HG03196 (cell line): ENCODE data around the gene USH1C.
A peak's percentile ranks its signal among the peaks of the same experiment; 100 is the strongest.

Experiments
- ATAC-seq: cut with Tn5 transposase; IDR thresholded peaks from one replicate; pipeline ENCODE4 v1.9.1; 2021; ENCODE audit not compliant: unreplicated experiment

USH1C gene

DNA sequence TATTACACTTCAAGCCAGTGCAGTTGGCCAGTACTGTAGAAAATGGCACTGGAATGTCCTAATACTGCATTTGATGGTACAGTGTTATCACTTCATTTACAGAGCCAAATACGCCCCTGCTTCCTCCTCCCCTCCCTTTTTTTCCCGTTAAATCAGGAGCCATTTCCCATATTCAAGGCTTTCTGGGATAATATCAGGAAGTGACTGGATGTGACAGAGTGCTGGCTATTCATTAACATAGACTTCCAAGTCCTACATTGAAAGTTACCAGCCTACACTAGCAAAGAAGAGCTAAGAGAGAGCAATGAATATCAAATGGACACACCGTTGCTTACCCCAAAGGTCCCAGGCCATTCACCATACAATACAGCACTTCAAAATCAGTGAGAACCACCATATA, 35.4 kb downstream of the USH1C start:
- ATAC-seq: no peak

DNA sequence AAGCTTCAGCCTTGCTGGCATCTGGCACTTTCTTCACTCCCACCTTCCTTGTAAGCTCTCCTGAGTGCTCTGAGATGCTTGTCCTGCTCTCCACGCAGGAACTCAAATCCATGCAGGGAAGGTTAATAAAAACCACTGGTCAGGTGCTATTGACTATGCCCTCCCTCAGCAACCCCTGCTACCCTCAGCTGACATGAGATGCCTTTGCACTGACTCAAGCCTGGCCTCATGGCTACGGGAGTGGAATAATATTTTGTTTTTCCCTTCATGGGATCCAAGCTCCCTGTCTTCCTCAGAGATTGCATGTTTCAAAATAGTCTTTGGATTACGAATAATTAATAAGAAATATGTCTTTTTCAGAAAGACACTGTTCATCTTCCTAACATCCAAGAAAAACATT, 35.9 kb downstream of the USH1C start:
- no peak for ATAC-seq

DNA sequence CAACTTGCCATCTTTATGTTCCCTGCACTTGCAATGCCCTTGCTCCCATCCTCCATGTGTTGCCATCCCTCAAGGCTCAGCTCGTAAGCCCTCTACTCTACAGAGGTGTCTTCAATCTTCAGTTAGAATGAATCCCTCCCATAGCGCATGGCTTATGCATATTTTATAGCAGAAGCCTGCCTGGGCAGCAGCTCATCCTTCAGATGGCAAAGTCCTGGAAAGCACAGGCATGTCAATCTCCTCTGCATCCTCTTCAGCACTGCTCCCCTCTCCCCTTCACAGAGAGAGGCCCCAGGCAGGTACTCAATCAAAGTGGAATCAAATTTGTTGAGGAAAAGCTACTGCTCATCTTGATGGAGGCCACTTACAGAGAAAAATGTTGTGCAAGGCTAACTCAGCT, 36.4 kb downstream of the USH1C start:
- ATAC-seq: no peak

DNA sequence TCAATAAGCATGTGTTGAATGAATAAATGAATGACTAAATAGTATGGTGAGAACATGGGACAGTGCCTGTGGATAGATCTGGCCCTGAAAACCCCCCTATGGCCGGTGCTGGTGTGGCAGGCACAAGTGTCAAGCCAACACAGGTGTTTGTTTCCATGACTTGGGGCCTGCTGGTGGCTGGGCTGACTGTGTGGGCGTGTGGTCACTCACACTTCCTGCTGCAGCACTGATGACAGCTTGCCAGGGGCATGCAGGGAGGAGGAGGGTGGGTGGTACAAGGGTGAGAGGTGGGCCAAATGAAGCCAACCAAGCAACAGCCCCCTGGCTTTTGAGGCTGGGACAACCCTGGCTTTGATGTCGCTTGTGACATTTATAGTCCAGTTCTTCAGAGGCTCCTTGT, 37.3 kb downstream of the USH1C start:
- ATAC-seq: no peak

DNA sequence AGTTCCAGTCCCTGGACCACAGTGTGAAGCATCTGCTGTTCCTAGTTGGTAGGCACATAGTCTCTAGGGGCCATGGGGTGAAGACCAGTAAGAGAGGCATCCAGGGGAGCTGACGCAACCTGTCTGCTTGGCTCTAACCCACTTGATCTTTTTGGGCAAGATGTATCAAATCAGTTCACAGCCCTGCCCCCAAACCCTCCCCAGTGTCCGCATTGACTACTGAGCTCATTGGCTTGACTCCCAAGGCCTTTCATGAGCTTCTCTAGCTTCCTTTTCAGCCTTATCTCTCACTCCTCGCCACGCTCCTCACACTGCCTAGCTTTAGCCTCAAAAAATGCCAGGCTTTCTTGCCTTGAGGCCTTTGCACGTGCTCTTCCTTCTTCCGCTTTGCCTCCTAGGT, 37.9 kb downstream of the USH1C start:
- ATAC-seq: no peak

DNA sequence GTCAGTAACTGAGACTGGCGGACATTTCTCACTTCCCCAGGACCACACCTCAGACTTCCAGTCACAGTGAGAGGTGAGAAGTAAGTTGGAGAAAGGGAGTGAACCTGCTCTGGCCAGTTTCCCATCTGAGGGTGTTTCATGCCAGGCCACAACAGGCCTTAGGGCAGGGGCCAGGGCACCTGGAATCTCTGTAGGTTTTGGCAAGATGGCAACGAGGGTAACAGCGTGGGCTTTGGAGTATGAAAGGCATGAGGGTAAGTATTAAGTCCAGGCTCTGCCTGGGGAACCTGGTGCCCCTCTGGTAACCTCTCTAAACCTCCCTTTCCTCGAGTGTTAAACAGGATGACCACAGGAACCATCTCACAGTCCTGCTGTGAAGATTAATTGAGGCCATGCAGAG, 39.1 kb downstream of the USH1C start:
- ATAC-seq: no peak

DNA sequence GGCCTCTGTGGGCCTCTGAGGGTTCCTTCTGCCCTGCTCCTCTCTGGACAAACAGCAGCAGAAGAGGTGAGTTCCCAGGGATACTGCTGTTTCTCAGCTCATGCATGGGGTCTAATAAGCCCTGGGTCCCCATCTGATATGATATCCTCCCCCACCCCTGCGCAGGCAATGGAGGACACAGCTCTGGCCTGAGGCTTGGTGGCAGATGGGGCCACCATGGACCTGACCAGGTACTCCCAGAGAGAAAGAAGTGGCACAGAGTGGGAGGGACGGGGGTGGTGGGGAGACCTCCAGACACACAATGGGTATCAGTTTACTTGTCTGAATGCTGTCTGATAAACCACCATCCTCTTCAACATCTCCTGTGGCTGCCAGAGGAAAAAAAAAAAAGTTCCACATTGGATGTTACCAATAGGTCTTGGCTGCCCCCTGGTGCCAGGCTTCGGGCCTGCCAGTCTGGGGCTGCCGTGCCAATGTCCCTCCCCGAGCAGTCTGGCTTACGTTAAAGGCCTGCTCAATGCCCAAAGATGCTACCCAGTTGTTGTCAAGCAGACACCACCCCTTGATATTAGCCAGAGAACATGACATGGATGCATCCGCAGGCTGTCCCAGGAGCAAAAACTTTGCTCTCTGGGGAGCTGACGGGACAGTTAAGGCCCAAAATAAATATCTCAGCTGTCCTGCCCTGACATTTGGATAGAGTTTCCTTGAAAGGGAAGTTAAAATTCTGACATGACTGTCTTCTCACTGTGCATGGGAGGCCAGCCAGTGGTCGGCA, 39.7 kb downstream of the USH1C start:
- peak; percentile 56 for ATAC-seq

DNA sequence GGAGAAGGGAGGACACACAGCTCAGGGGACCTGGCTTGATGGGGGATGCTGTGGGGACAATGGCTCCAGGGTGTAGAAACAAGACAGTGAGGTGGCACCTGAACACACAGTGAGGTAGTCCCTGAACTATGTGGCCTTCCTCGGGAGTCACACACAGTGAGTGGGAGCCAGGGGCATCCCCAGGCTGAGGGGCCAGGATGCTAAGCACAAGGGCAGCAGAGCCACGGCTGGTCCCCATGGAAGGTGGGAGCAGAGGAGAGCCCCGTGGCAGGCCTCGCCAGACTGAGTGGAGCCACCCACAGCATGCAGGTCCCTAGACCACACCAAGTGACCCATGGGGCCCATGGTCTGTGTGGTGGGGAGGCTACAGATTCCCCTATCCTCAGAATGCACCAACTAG, 41.6 kb downstream of the USH1C start:
- ATAC-seq: no peak

DNA sequence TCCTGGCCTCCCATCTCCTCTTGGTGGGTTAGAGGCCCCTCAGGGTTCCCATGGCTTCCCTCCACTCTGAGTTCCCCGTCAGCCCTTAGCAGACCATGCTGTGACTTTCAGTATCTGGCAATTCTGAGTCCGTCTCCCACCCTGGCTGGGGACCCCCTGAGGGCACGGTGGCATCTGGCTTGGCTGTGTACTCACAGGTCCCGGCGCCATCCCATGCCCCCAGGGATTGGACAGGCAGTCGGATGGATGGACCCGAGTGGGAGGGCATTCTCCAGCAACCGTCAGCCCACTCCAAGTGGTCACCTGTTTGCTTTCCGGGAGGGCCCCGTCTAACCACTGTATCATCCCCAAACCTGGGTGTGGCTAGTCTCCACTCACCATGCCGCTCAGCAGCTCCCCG, 43.5 kb downstream of the USH1C start:
- no peak for ATAC-seq

DNA sequence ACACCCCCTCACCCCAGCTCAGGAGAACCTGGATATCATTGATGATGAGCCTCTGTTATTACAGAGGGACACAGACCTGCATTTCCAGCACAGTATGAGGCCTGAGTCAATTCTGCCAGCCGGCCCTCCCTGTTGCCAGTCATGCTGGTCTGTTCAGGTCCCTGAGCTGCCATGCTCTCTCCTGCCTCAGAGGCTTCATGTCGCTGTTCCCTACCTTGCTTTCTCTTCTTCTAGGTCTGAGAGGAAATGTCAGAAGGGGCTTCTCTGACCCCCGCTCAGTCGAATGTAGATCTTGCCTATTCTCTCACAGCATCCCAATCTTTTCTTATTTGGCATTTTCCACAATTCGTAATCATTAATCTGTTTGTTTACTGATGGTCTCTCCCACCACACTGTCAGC, 45.7 kb downstream of the USH1C start:
- ATAC-seq: no peak

DNA sequence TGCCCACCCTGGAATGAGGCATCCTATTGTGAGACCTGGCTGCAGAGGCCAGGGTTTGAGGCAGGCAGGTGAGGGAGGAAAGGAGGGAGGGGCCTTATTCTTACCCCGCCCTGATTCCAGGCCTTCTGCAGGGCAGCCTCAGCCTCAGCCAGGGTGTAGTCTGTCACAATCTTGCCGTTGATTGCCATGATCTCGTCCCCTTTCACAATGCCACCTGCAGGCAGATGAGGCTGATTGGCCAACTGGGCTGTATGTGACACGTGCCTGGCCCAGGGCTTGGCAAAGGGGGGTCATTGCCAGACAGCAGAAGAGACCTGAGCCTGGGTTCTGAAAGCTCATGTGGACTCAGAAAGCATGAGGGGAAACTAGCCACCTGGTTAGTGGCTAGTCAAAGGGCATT, 46.2 kb downstream of the USH1C start:
- ATAC-seq: no peak

DNA sequence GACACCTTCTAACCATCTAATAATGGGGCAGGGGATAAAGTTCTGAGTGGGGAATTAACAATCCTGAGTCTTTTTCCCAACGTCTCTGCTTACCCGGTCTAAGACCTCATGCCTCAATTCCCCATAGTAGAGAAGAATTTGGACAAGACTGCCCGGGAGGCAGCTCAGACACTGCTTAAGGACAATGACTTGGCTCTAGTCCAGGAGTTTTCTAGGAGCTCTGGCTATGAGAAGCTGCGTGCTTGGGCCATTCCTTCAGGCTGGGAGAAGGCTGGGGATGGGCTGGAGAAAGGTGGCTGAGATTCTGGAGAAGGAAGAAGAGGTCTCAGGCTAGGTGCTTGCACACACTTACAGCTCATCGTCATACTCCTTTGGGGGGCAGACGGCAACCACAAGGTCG, 47.8 kb downstream of the USH1C start:
- ATAC-seq: no peak

DNA sequence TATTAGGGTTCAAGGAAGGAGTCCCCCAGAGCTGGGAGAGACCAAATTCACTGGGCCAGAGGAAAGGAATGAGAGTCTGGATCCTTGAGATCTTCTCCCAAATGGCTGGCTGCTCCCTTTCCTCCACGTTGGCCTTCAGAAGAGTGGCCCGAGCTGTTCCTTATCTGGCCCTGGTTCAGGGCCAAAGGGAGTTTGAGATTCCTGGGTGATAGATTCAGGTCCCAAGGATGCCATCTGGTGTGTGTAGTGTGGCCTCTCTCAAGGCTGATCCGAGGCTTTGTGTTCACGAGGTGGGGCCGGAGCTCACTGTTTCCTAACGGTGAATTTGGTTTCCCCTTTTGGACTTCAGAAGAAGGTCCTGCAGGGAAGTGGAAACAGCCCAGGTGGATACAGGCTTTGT, 50.2 kb downstream of the USH1C start:
- ATAC-seq: no peak

DNA sequence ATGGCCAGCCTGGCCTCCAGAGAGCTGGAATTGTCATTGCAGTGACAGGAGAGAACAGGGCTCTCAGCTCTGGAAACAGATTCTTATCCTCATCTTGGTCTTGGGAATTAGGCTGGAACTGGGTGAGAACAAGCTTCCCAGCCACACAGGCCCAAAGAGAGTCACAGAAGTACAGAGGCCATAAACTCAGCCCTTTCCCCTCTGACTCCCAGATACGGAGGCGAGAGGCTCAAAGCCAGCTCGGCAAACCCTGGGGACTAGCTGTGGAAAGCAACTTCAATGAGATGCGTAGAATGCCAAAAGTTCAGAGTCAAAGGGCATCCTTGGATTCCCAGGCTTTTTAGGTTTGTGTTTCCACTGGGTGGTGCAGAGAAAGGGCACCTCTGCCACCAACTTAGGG, 53.3 kb downstream of the USH1C start:
- ATAC-seq: no peak

DNA sequence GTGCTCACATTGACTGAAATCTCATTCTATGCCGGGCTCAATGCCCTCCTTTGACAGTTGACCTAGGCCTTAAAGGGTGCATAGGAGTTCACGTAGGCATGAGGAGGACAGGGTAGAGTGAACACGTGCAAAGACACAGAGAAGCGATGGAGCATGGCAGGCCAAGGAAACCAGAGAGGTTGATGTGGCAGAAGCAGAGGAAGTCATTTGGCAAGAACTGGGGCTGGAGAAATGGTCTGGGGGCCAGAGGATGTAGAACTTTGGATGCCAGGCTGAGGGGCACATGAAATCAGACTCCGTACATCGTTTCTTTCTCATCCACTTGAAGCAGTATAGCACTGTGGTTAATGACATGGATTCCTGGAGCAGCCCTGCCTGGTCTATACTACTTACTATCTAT, 54.0 kb downstream of the USH1C start:
- ATAC-seq: no peak

DNA sequence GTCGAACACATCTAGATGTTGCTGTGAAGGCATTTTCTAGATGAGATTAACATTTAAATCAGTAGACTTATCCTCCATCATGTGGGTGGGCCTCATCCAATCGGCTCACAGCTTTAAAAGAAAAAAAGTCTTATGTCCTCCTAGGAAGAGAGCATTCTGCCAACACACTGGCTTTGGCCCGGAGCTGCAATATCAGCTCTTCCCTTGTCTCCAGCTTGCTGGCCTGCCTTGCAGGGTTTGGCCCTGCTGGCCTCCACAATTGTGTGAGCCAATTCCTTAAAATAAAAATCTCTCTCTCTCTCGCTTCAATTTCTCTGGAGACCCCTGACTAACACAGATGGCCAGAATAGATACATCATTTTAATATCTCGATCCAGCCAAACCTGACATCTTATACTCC, 54.5 kb downstream of the USH1C start:
- no peak for ATAC-seq

DNA sequence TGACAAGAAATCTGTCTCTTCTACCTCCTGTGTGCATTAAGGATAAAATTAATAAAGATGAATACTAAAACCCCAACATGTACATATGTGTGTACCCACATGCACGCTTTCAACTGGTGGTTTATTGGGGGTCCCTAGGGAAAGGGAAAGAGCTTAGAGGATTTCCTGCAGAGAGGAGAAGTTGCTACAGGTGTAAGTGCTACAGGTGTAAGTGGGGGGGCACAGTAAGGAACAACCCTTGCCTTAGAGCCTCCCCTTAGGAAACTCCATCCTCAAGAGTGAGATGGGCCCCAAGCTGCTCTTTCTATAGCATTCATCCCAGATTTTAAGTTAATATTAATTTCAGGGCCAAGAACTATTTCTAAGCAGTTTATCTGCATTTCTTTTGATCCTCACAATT, 55.7 kb downstream of the USH1C start:
- no peak for ATAC-seq

DNA sequence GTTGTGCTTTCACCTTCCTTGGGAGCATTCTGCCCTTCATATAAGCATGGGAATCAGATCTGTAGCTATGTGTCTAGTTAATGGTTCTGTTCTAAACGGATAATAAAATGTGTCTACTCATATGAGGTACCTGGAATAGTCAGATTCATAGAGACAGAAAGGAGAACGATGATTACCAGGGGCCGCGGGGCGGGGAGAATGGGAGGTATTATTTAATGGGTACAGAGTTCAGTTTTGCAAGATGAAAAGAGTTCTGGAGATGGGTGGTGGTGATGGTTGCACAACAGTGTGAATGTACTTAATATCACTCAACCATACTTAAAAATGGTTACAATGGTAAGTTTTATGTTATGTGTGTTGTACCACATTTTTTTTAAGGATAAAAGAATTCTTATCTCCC, 57.6 kb downstream of the USH1C start:
- no peak for ATAC-seq

DNA sequence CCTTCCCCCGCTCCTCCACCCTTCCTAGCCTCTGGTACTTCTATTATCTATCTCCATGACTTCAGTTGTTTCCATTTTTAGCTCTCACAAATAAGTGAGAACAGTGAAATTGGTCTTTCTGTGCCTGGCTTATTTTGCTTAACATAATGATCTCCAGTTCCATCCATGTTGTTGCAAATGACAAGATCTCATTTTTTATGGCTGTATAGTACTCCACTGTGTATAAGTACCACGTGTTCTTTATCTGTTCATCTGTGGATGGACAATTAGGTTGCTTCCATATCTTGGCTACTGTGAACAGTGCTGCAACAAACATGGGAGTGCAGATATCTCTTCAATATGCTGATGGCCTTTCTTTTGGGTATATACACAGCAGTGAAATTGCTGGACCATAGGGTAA, 60.7 kb downstream of the USH1C start:
- ATAC-seq: no peak

DNA sequence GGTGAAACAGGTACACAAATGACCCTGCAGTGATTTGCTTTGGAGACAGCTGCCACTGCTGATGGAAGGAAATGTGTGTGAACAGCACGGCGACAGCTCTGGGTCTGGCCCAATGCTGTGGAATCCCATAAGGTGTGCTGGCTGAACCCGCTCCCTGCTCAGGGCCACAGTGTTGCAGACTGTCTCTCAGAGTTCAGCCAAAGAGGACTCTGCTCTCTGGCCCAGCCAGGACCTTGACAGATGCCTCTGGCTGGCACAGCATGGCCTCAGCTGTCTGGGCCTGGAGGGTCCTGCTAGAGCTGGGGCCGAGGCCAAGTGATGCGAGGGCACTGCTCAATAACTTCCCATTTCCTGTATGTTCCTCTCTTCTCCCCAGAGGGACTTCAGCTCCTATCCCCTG, 62.3 kb downstream of the USH1C start:
- ATAC-seq: no peak

DNA sequence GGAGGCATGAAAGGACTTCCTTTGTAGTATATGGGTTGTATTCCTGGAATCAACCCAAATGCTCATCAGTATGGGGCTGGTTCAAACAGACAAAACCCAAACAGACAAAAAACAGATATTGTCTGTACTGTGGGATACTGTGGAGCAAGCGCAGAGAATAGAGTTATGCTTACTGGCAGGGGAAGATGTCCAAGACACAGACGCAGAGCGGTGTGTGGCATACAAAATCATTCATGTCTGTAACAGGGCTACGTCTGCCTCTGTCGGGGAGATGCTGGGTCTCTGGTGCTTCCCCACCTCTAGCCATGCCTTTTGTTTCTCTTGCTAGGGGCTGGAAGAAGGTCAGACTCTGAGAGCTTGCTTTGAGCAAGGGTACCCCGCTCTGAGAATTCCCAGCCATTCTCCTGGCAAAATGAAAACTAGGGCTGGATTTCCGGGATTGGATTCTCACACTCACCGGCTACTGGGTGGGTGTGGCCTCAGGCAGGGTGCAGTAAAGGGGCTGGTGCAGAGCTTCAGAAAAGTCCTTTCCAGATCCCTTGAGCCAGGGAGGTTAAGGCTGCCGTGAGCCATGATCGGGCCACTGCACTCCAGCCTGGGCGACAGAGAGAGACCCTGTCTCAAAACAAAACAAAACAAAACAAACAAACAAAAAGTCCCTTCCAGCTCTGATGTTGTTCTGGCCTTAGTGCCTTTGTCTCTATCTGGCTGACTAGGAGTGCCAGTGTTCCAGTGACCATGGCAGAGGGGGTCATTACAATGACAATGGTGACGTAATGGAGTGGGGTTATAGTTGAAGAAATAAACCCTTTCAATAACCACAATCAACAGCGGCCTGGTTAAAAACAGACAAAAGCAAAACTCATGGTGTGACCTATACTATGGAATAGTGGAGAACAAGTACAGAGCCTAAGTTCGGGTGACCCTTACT, 64.7 kb downstream of the USH1C start:
- no peak for ATAC-seq

DNA sequence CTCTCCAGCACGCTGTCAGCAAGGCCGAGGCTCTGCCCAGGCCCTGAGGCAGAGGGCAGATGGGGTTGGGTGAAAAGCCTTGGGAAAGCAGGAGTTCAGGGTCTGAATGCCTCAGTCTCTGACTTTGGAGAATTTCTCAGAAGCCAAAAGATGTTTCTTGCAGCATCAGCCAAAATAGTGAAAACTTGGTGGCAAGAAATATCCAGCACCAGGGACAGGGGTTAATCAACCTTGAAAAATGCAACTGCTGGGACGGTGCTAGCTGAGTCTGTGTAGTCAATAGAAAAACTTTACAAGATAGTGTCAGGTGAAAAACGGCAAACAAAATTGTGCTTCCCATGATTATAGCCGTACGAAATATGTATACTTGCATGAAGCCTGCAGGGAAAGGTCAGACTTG, 66.1 kb downstream of the USH1C start:
- no peak for ATAC-seq
